PFSK-1 (cell line): ENCODE measurements around the gene BANP.

Experiments
- FOXP2 ChIP-seq: optimal IDR thresholded peaks from 2 replicates; pipeline ENCODE3; 2011; ENCODE audit warnings: borderline replicate concordance, control low read depth, inconsistent platforms; ENCODE audit not compliant: insufficient read depth; ENCODE audit errors: extremely low read length, extremely low read depth
- POLR2AphosphoS5 ChIP-seq: IDR thresholded peaks from 2 replicates; pipeline ENCODE4 v1.6.1; 2012; ENCODE audit warnings: low read depth, mild to moderate bottlenecking, control low read depth, low read length, moderate library complexity
- REST ChIP-seq, 2 experiments: IDR thresholded peaks; 2 replicates each; pipeline versions ENCODE4 v1.6.1 to v1.8.0; 2011 to 2012; ENCODE audit warnings: low read depth in 2 of 2, low read length in 2 of 2, control low read depth in 1 of 2, inconsistent platforms in 1 of 2, mild to moderate bottlenecking in 1 of 2, moderate library complexity in 1 of 2; ENCODE audit not compliant: insufficient read depth in 1 of 2
- SIN3A ChIP-seq: IDR thresholded peaks from 2 replicates; pipeline ENCODE4 v1.6.1; 2012; ENCODE audit warnings: mild to moderate bottlenecking, low read length, moderate library complexity, borderline replicate concordance; ENCODE audit not compliant: insufficient read depth
- TAF1 ChIP-seq: IDR thresholded peaks from 2 replicates; pipeline ENCODE4 v1.6.1; 2012; ENCODE audit warnings: low read length, control low read depth, borderline replicate concordance; ENCODE audit not compliant: insufficient read depth

The BANP gene

DNA sequence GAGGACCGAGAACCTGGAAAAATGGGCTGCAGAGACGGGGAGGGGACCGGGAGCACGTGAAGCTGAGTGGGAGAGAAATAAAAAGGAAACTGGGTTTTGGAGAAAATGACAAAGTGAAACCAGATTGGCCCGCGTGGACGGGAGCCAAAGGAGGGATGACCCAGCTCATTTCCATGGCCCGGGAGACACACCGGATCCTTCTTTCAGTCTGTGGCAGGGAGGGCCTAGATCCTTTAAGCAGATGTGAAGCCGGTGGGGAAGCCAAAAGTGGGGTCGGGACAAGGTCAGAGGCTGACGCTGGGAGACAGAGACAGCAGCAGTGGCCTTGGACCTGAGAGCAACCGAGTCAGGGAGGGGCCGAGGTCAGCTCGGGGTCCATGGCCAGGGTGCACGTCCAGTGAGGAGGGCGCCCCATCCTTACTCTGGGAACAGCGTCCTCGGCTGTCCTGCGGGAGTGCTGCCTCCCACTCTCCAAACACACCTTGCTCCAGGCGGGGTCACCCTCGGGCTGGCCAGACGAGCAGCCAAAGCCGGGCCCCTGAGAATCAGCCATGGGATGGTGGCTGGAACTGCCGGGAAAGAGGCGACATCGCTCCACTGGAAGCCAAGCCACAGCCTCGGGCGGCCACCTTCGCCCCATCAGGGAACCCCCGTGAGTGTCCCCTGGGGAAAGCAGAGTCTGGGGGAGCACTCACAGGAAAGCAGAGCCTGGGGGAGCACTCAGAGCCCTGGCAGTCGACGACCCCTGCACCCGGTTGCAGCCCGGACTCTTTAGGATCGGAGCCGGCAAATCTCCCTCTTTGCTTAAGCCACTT, 32.2 kb upstream of the BANP start:
- no peak for TF ChIP-seq TAF1
- TF ChIP-seq REST (IDR thresholded peaks at IDR 0.05; ENCODE audit: insufficient read depth in 1 of 2, low read depth in 2 of 2, low read length in 2 of 2) = no peak
- TF ChIP-seq POLR2AphosphoS5 = no peak
- no peak for TF ChIP-seq FOXP2
- no peak for TF ChIP-seq SIN3A

DNA sequence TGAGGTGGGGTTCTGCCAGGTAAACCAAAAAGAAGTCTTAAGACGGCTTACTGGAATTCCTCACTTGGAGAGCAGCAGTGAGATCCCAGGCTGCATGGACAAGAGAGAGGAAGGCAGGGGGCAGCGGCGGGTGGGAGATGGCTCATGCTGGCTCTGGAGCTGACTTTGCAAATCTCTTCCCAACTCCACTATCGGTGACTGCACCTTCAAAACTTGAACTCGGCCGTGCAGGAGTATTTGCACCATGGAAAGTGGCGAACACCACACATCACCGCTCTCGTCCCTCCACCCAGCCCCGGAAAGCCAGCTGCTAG, 31.6 kb upstream of the BANP start:
- no peak for TF ChIP-seq TAF1
- no peak for TF ChIP-seq POLR2AphosphoS5
- TF ChIP-seq SIN3A = no peak
- TF ChIP-seq FOXP2 = no peak
- no peak for TF ChIP-seq REST (IDR thresholded peaks at IDR 0.05; ENCODE audit: insufficient read depth in 1 of 2, low read depth in 2 of 2, low read length in 2 of 2)

DNA sequence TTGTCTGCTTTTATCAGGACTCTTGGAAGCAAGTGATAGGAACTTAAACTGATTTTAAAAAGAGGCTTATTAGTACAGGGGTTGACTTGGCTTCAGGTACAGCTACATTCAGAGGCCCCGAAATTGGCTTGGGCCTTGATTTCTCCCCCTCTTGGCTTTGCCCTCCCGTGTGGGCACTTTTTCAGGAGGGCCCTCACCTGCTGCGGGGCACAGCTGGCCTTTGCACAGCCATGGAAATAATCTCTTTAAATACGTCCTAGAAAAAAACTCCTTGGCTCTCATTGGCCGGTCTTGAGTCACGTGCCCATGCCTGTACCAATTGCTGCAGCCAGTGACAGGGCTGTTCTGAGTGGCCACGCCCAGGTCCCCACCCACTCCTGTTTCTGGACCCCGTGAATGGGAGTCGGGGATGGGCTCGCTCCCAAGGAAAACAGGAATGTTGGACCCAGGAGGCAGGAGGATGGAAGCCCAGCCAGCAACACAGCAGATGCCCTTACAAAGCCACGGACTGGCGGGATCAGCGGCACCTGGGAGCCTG, 29.9 kb upstream of the BANP start:
- TF ChIP-seq FOXP2 = no peak
- no peak for TF ChIP-seq POLR2AphosphoS5
- TF ChIP-seq TAF1 = no peak
- no peak for TF ChIP-seq REST (IDR thresholded peaks at IDR 0.05; ENCODE audit: insufficient read depth in 1 of 2, low read depth in 2 of 2, low read length in 2 of 2)
- TF ChIP-seq SIN3A = no peak

- no peak for TF ChIP-seq POLR2AphosphoS5
- TF ChIP-seq FOXP2 = no peak
- TF ChIP-seq SIN3A = no peak
- no peak for TF ChIP-seq REST (IDR thresholded peaks at IDR 0.05; ENCODE audit: insufficient read depth in 1 of 2, low read depth in 2 of 2, low read length in 2 of 2)
- TF ChIP-seq TAF1 = no peak
These were observed 28.9 kb upstream of the BANP start for GRCh38 chr16:87922250-87922871.
